IgD-negative memory B cell (primary cell): ENCODE measurements around the gene MOCS1. TPM values are rescaled to one million over a fixed set of nuclear protein-coding genes. Genes with fewer than 3 reads are reported as not detected.

Experiments
- H3K27ac Mint-ChIP-seq, 3 donors: one replicate each; pipeline ENCODE4 v1.8.0; 2020 to 2022; ENCODE audit warnings: mild to moderate bottlenecking in 3 of 3, mixed read lengths in 3 of 3, moderate library complexity in 1 of 3
- H3K27me3 Mint-ChIP-seq: one replicate; pipeline ENCODE4 v1.8.0; 2021; ENCODE audit warnings: mixed read lengths
- H3K36me3 Mint-ChIP-seq: one replicate; pipeline ENCODE4 v1.8.0; 2020; ENCODE audit warnings: mild to moderate bottlenecking, mixed read lengths
- H3K4me1 Mint-ChIP-seq, 3 donors: one replicate each; pipeline ENCODE4 v1.8.0; 2020 to 2022; ENCODE audit warnings: mixed read lengths in 3 of 3, mild to moderate bottlenecking in 1 of 3
- H3K4me3 Mint-ChIP-seq, 4 donors: one replicate each; pipeline ENCODE4 v1.8.0; 2020 to 2022; ENCODE audit warnings: mild to moderate bottlenecking in 4 of 4, mixed read lengths in 4 of 4, moderate library complexity in 3 of 4
- H3K9me3 Mint-ChIP-seq, 3 donors: one replicate each; pipeline ENCODE4 v1.8.0; 2020 to 2021; ENCODE audit warnings: mixed read lengths in 3 of 3, mild to moderate bottlenecking in 1 of 3
- polyA plus RNA-seq: library from polyadenylated mRNA; unstranded; fragments of 300-500 nt; fragmentation: Illumina TruSeq; gene quantifications from one replicate; pipeline ENCODE4 v1.2.3, GENCODE V29; 2021

MOCS1 gene
- polyA plus RNA-seq, 1 donor from 2014 or later, result 0.19 TPM

DNA sequence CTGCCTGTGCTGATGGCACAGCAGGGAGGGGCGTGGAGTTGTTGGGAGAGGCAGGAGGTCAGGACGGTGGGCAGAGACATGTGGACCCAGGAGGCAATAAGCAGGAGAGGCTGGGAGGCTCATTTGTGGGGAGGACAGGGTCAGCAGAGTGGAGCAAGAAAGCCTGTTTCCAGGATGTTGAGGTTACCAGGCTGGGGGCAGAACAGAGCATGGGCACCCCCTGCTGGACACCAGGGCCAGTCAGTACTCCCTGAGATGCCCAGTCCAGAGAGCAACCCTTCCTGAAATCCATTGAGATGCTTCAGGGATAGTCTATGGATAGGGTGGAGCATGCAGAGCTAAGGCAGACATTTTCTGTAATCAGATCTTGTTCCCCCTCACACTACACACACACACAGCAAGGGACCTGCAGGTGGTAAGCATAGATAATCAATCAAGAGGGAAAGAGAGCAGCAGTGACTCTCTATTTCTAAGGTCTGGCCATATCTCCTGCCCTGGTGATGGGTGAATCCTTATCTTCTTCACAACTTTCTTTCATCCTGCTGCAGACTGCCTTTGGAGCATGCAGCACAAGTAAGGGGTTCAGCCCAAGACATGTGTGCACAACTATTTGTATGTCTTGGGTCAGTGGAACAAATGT is 41.7 kb downstream of the MOCS1 start:
- Mint-ChIP-seq H3K4me3 (no peak overlapping the region), H3K27me3 (no peaks in the 10 kb centered on the region), H3K4me1 (no peaks in the 10 kb centered on the region), H3K9me3 (no peaks in the 10 kb centered on the region), H3K36me3 (no peaks in the 10 kb centered on the region), H3K27ac (peak overlapping the region in 1 of 3 donors; percentile 45)

GRCh38 chr6:39891976-39892375 is 42.3 kb downstream of the MOCS1 start:
- H3K36me3 Mint-ChIP-seq, result no peaks in the 10 kb centered on the region
- H3K4me3 Mint-ChIP-seq, result no peak overlapping the region
- H3K27ac Mint-ChIP-seq, result peak overlapping the region in 1 of 3 donors; percentile 45

GRCh38 chr6:39891353-39891752 is 42.9 kb downstream of the MOCS1 start:
- Mint-ChIP-seq H3K9me3 (no peaks in the 10 kb centered on the region), H3K4me1 (no peaks in the 10 kb centered on the region), H3K27me3 (peaks cover 4% of the 10 kb centered on the region), H3K4me3 (no peak overlapping the region), H3K36me3 (no peaks in the 10 kb centered on the region), H3K27ac (no peak overlapping the region)

More at GRCh38 chr6:39891976-39892375, 42.3 kb downstream of the MOCS1 start:
- H3K27me3 Mint-ChIP-seq, result peaks cover under 1% of the 10 kb centered on the region
- H3K4me1 Mint-ChIP-seq, result no peaks in the 10 kb centered on the region
- H3K9me3 Mint-ChIP-seq, result no peaks in the 10 kb centered on the region

DNA sequence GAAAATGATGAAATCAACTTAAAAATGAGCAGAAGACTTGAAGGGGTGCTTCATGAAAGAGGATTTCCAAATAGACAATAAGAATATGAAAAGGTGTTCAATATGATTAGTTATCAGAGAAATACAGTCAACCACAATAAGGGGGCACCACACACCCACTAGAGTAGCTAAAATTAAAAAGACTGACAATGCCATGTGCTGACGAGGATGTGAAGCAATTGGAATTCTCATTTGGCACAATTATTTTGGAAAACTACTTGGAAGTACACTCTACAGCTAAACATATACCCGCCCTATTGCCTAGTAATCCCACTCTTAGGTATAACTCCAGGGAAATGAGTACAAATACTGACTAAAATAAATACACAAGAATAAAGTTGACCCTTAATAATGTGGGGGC is 45.0 kb downstream of the MOCS1 start:
- Mint-ChIP-seq H3K4me1 (no peaks in the 10 kb centered on the region), H3K27ac (no peak overlapping the region), H3K4me3 (no peak overlapping the region), H3K9me3 (no peaks in the 10 kb centered on the region), H3K36me3 (no peaks in the 10 kb centered on the region), H3K27me3 (peaks cover 8% of the 10 kb centered on the region)

- no peak overlapping the region for H3K4me3 Mint-ChIP-seq
- H3K27me3 Mint-ChIP-seq, result peaks cover 11% of the 10 kb centered on the region
- H3K9me3 Mint-ChIP-seq, result no peaks in the 10 kb centered on the region
- no peaks in the 10 kb centered on the region for H3K4me1 Mint-ChIP-seq
- H3K36me3 Mint-ChIP-seq, result no peaks in the 10 kb centered on the region
- H3K27ac Mint-ChIP-seq, result no peak overlapping the region
Observed at GRCh38 chr6:39887692-39888450, 46.4 kb downstream of the MOCS1 start.

DNA sequence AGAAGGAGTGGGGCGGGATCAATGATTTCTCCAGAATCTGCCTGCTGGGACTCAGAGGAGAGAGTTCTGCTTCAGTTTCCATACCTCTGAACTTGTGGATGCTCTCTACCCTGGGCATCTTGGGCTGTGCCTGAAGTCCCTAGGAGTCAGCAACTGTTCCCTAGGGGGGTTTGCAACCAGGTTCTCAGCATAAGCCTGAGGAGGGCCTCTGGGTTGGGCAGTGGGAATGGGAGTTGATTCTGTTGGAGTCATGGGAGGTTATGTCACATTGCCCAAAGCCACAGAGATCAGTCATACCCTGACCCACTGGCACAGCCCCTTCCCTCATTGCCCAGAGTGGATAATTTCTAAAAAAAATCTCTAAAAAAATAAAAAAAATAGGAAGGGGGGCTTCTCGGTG is 47.4 kb downstream of the MOCS1 start:
- Mint-ChIP-seq H3K9me3 (no peaks in the 10 kb centered on the region), H3K36me3 (no peaks in the 10 kb centered on the region), H3K4me3 (no peak overlapping the region), H3K4me1 (no peaks in the 10 kb centered on the region), H3K27me3 (peaks cover 11% of the 10 kb centered on the region), H3K27ac (no peak overlapping the region)

DNA sequence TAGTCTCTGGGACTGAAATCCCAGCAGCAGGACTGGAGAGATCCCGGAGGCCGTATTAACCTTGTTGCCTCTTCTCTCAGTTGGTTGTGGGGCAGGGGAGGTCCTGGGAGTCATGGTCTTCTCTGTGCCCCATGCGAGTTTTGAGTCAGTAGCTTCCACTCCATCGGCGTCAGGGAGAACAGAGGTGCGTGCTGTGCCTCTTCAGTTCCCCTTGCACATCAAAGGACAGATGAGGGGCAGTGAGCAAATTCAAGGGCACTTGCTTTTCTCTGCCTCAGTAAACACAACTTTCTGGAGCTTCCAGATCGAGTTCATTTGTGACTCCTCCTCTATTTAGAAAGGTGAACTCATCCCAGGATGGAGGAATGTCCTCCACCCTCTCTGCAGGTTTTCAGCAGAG is 48.6 kb downstream of the MOCS1 start:
- Mint-ChIP-seq H3K27ac (no peak overlapping the region), H3K4me3 (no peak overlapping the region), H3K9me3 (no peaks in the 10 kb centered on the region), H3K27me3 (peaks cover 11% of the 10 kb centered on the region), H3K4me1 (peaks cover 0 to 3% (median 0%) of the 10 kb centered on the region in 3 donors), H3K36me3 (no peaks in the 10 kb centered on the region)

- Mint-ChIP-seq H3K27ac (no peak overlapping the region), H3K36me3 (no peaks in the 10 kb centered on the region), H3K27me3 (peaks cover 11% of the 10 kb centered on the region), H3K9me3 (no peaks in the 10 kb centered on the region), H3K4me1 (peaks cover 0 to 3% (median 0%) of the 10 kb centered on the region in 3 donors), H3K4me3 (no peak overlapping the region)
Observed at GRCh38 chr6:39884696-39885095, 49.6 kb downstream of the MOCS1 start.

GRCh38 chr6:39882531-39882899 is 51.7 kb downstream of the MOCS1 start:
- no peaks in the 10 kb centered on the region for H3K36me3 Mint-ChIP-seq
- H3K4me3 Mint-ChIP-seq, result no peak overlapping the region
- H3K9me3 Mint-ChIP-seq, result no peaks in the 10 kb centered on the region
- H3K27ac Mint-ChIP-seq, result no peak overlapping the region
- H3K4me1 Mint-ChIP-seq, result peaks cover 0 to 3% (median 0%) of the 10 kb centered on the region in 3 donors
- peaks cover 11% of the 10 kb centered on the region for H3K27me3 Mint-ChIP-seq

GRCh38 chr6:39881851-39882530 is 52.3 kb downstream of the MOCS1 start:
- Mint-ChIP-seq H3K27me3 (peaks cover 11% of the 10 kb centered on the region), H3K27ac (no peak overlapping the region), H3K36me3 (no peaks in the 10 kb centered on the region), H3K4me1 (peaks cover 0 to 3% (median 0%) of the 10 kb centered on the region in 3 donors), H3K4me3 (no peak overlapping the region), H3K9me3 (no peaks in the 10 kb centered on the region)

DNA sequence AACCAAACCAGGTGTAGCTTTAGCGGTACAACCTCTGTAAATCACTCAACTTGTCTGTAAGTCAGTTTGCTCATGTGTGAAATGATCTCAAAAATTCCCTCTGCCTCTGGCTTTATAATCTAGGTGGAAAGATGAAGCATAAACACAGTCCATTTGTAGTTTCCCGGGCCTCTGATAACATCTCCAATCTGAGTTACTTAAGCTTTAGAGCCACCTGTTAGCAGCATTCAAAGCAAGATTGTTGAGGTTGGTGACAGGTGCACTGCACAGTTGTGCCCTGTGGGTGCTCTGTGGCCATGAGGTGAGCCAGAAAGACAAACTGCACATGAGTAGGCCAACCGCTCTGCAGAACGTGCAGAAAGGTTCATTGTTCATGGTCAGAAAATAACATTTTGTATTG is 53.7 kb downstream of the MOCS1 start:
- H3K27ac Mint-ChIP-seq, result no peak overlapping the region
- H3K36me3 Mint-ChIP-seq, result no peaks in the 10 kb centered on the region
- peaks cover 0 to 3% (median 0%) of the 10 kb centered on the region in 3 donors for H3K4me1 Mint-ChIP-seq
- no peaks in the 10 kb centered on the region for H3K9me3 Mint-ChIP-seq
- H3K4me3 Mint-ChIP-seq, result no peak overlapping the region
- H3K27me3 Mint-ChIP-seq, result peaks cover 3% of the 10 kb centered on the region

- no peak overlapping the region for H3K4me3 Mint-ChIP-seq
- no peaks in the 10 kb centered on the region for H3K36me3 Mint-ChIP-seq
- H3K9me3 Mint-ChIP-seq, result no peaks in the 10 kb centered on the region
- H3K4me1 Mint-ChIP-seq, result peaks cover 0 to 3% (median 0%) of the 10 kb centered on the region in 3 donors
- H3K27me3 Mint-ChIP-seq, result peaks cover 3% of the 10 kb centered on the region
- H3K27ac Mint-ChIP-seq, result no peak overlapping the region
Observed at GRCh38 chr6:39879535-39879934, 54.7 kb downstream of the MOCS1 start.

GRCh38 chr6:39876826-39877225 is 57.4 kb downstream of the MOCS1 start:
- no peaks in the 10 kb centered on the region for H3K9me3 Mint-ChIP-seq
- peaks cover 3% of the 10 kb centered on the region for H3K27me3 Mint-ChIP-seq

GRCh38 chr6:39876111-39876510 is 58.2 kb downstream of the MOCS1 start:
- H3K4me1 Mint-ChIP-seq, result peaks cover 0 to 3% (median 0%) of the 10 kb centered on the region in 3 donors
- H3K36me3 Mint-ChIP-seq, result no peaks in the 10 kb centered on the region
- H3K27ac Mint-ChIP-seq, result no peak overlapping the region
- H3K4me3 Mint-ChIP-seq, result no peak overlapping the region
- H3K27me3 Mint-ChIP-seq, result peaks cover 3% of the 10 kb centered on the region
- H3K9me3 Mint-ChIP-seq, result no peaks in the 10 kb centered on the region

More at GRCh38 chr6:39876826-39877225, 57.4 kb downstream of the MOCS1 start:
- no peak overlapping the region for H3K4me3 Mint-ChIP-seq
- no peaks in the 10 kb centered on the region for H3K36me3 Mint-ChIP-seq
- H3K4me1 Mint-ChIP-seq, result peaks cover 0 to 3% (median 0%) of the 10 kb centered on the region in 3 donors
- no peak overlapping the region for H3K27ac Mint-ChIP-seq

- peaks cover 3% of the 10 kb centered on the region for H3K27me3 Mint-ChIP-seq
- H3K9me3 Mint-ChIP-seq, result no peaks in the 10 kb centered on the region
- H3K36me3 Mint-ChIP-seq, result no peaks in the 10 kb centered on the region
- no peak overlapping the region for H3K4me3 Mint-ChIP-seq
- no peak overlapping the region for H3K27ac Mint-ChIP-seq
- no peaks in the 10 kb centered on the region for H3K4me1 Mint-ChIP-seq
Observed at GRCh38 chr6:39873439-39873838, 60.8 kb downstream of the MOCS1 start.
